NT2/D1 (cell line): ENCODE measurements around the gene ZBTB20.

ENCODE experiments used
- SUZ12 ChIP-seq: IDR thresholded peaks from 2 replicates; pipeline ENCODE4 v1.6.1; 2011; ENCODE audit not compliant: insufficient read length, insufficient read depth; ENCODE audit errors: extremely low read depth
- YY1 ChIP-seq: IDR thresholded peaks from 2 replicates; pipeline ENCODE4 v1.6.1; 2011; ENCODE audit not compliant: insufficient read length, insufficient read depth
- ZNF274 ChIP-seq: IDR thresholded peaks from 2 replicates; pipeline ENCODE4 v1.6.1; 2011; ENCODE audit warnings: mild to moderate bottlenecking, low read depth, low read length

GRCh38 chr3:114867359-114867758 lies 279.7 kb downstream of the ZBTB20 start:
- no peak for TF ChIP-seq ZNF274
- TF ChIP-seq YY1 = no peak
- TF ChIP-seq SUZ12 = no peak
